HG02970 (cell line): ENCODE data around the gene PDE6A.

Experiments used
- ATAC-seq: cut with Tn5 transposase; IDR thresholded peaks from one replicate; pipeline ENCODE4 v1.9.1; 2021; ENCODE audit warnings: mild to moderate bottlenecking, moderate library complexity, moderate number of reproducible peaks; ENCODE audit not compliant: unreplicated experiment, low FRiP score

PDE6A gene

DNA sequence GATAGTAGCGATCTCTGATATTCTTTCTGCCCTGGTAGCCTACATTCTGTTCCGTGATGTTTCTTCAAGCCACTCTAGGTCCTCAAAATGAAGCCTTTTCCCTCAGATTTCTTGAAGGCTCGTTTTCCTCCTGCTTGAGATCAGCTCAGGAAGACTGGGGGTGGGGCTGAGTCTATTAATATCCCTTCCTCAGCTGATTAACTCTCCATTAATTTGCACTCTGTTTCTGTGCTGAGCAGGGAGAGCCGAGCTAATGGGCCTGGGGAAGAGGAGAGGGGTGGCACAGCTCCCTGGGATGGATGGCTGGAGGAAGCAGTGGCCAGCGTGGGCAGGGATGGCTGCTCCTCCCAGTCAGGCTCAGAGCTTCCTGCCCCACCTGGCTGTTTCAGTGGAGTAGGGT lies 121.2 kb downstream of the PDE6A start:
- ATAC-seq: no peak

DNA sequence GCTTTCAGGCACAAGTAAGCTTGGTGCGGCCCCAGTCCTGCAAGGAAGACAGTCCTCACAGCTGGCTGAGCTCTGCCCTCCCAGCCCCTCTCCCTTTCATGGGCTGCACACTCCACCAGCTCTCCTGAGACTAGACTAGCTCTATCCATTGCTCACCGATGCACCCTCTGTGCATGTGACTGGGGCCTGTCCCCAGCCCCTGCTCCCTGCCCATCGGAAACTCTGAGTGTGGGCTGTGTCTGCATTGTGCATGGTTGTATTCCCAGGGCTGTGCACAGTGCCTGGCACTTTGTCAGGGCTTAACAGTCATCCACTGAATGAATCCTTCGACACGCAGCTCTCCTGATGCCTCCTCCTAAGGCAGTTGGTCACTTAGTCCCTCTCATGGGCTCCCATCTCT lies 122.3 kb downstream of the PDE6A start:
- no peak for ATAC-seq

DNA sequence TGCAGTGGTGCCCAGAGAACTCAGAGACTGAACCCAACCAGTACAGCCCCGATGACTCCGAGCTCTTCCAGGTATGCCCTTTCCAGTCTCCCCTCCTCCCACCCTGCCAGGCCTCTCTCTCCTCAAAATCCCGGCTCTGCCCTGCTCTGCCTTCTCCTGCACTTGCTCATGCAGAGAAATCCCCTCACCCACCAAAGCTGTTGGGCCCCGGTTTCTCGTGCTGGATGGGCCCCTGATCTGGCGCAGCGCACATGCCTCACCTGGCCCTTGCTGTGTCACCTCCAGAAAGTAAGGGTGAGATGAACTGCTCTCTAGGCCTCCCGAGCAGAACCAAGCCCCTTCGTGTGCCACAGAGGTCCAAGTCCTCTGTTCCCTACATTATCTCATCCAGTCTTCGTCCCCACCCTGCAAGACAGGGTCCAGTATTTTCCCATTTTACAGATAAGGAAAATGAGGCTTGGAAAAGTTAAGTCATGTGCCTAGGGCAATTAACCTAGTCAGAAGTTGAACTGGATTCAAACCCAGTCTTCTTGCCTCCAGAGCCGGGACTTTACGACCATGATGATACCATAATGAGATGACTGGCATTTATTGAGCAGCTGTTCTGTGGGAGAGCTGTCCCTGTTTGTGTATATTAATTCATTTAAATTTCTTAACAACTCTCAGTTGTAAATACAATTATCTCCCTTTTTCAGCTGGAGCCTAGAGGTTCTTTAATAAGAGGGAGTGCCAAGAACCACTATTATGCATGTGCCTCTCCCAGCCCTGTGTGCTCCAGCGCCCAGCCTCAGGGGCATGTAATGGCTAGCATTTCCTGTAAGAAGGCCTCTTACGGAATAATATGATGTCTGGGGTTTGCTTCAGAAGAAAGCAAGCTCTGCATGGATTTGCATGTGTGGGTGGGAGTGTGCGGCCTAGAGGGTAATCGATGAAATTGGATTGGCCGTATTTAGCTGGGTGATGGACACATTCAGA lies 123.8 kb downstream of the PDE6A start:
- ATAC-seq: no peak

DNA sequence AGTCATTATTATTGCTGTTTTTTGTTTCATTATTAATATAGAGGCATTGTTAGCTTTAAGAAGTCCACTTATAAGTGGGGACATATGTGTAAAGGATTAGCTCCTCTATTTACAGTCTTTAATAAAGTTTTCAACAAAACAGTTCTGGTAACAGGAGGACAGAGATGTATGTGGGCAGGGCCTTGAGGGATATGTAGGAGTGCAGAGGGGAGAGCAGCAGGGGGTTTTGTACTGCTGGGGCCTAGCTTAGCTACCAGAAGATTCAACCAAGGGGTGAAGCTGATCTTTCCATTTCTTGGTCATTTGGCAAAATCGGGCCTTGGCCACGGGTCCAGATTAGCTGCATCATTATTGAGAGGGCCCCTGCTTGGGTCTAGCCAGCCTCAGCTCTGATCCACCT lies 124.6 kb downstream of the PDE6A start:
- no peak for ATAC-seq

DNA sequence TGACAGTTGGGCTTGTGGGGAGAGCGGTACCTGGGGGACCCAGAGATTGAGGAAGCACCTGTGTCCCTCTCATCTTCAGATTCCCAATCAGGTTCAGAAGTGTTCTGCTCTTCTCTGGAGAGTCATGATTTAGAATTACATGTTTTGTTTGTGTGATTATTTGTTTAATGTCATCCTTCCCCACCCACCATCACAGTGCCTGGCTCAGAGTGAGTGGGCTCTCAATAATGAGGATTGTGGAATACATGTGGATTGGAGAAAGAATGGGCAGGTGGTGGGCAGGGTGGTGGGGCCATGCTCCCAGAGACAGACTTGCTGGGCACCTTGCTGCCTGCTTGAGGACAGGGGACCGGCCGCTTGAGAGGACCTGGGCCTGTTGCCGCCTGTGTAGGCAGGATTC lies 126.5 kb downstream of the PDE6A start:
- ATAC-seq: no peak

DNA sequence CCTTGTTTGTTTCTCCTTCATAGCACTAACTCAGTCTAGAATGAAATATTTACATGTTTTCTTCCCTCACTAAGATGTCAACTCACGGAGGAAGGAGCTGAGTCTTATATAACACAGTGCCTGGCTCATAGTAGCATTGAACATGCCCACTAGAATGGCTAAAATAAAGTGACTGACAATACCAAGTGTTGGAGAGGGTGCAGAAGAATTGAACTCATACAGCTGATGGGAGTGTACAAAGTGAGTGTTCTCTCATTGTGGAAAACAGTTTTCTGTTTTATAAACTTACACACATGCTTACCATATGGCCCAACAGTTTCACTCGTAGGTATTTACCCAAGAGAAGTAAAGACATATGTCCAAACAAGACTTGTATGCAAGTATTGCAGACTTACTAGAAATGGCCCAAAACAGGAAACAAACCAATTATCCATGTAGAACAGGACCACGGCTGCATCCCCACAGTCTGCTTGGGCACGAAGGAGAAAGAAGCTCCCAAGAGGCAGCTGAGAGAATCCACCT lies 127.0 kb downstream of the PDE6A start:
- ATAC-seq: no peak

DNA sequence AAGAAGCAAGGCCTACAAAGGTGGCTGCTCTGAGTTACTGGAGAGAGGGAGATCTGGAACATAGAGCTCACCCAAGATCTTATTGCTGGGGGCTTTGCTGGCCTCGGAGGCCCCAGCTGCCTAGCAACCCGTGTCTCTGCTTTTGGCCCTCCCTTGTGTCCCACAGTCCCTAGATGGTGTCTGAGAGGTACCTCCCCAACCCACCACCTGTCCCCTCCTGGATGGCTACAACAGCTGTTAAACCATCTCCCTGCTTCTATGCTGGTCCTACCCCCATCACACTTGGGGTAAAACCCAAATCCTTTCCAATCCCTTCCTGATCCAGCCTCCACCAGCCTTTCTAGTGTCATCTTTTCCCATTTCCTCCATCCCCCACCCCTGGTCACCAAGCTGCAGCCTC lies 127.9 kb downstream of the PDE6A start:
- no peak for ATAC-seq

DNA sequence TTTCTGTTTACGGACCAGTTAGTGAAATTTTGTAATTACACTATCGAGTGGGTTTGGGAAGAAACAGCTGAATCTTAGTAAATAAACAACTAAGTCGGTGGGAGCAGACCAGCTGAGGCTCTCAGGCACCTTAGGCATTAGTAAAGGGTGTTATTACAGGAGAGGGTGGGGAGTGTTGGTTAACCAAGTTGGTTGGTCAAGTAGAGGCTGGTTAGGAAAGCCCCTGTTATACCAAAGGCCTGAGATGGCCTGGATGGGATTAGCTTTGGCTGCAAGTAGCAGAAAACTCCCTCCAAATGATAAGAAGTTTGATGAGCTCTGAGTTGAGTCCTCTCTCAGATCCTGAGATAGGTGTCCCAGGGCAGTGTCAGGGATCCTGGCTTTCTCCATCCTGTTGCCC lies 133.1 kb downstream of the PDE6A start:
- ATAC-seq: no peak

DNA sequence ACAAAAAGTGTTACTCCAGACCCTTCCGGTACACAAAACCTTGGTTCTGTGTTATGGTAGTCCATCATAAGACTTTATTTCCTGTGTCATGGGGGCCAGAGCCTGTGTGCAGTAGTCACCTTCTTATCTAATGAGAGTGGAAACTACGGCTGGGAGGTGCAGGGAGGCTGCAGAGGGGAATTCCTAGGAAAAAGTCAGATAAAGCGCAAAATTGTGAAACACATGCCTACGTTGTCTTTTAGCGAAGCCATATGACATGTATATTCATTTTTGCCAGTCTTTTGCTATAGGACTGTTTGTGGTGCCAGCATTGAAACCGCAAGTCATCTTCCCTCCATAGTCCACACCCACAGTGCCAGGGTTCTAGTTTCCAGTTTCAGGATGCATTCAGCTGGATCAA lies 133.7 kb downstream of the PDE6A start:
- no peak for ATAC-seq

DNA sequence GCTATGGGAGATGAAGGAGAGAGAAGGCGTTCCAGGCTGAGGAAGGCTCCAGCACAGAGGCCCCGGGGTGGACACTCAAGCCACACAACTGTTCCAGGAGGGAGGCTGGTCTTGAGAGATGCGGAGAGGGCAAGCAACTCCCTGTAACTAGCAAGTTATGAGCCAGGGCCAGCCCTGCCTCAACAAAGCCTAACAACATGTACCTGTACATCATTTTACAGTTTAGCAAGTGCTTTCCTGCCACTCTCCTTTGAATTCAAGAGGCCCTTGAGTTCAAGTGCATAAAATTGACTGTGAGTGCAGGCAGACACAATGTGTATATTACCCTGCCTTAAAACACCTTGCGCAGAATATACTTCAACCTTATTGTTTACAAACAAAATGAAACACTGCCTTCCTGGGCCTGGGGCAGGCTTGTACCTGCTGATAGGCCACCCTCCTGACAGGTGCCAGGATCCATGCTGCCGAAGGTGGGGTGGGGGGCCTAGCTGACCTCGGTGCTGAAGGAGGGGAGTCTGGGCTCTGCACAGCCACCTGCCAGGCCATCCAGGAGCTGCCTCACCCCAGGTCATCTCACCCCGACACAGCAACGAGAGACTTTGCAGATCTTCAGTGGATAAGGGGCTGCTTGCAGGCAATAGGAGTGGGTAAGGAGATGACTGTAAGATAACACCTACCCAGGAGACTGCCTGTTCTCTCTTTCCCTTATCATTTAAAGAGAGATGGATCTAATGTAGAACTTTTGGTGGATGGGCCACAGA lies 134.5 kb downstream of the PDE6A start:
- no peak for ATAC-seq

DNA sequence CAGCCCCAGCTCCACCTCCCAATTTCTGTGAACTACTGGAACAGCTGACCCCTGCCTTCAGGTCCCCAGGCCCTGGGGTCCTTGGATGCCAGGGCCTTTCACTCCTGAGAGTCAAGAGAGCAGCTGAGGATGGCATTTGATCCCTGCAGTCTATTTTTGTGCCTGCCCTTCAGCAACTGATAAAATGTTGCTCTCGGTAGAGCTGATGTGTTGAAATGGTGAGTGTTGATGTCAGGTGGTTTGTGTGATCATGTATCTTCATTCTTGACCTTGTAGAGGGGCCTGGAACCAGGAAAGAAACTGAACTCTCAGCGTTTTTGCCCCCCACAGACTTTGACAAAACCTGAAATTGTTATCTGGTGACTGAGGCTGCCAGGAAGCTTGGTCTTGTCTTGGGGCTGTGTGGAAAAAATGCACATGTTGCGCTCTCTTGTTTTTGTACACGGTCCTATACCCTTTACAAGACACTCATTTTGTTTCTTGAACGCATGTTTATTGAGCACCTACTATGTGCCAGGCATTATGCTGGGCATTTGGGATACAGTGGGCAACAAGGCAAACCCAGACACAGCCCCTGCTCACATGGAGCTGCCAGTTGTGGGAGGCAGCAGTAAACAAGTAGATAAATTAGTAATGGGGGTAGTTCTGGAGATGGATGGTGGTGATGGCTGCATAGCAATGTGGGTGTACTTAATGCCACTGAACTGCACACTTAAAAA lies 136.2 kb downstream of the PDE6A start:
- no peak for ATAC-seq
